Measurements from ENCODE around the gene MED19.
A peak's percentile ranks its signal among the peaks of the same experiment; 100 is the strongest.
"Not testable (repeated sequence)": the region's sequence is repeated elsewhere in the genome, so short reads cannot be mapped to it uniquely, and the experiment has no call there.

Gene MED19

DNA sequence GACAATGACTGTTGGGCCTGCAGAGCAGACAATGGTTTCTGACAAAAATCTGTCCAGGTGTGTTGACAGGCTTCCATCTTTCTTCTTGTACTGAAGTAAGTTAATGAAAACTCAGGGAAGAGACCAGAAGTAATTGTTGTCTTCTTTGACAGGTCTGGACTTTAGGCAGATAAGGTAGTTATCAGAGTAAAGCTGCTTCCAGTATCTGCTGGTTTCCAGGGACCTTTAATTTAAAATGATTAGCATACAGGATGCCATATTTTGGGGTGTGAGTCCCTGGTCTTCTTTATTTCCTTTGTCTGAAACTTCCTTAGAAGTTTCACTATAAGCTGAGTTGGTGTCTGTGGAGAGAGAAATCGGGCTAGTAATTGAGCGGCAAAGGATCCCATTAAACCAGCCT, 1.8 kb upstream of the MED19 start:
- H3K27me3 Mint-ChIP-seq (ENCODE audit: low read depth, poor library complexity), result no peaks in the 10 kb centered on the region
- H3K4me1 Mint-ChIP-seq, result peaks cover 33% of the 10 kb centered on the region
- no peak for DNase-seq
- TF ChIP-seq, protein P1, sequence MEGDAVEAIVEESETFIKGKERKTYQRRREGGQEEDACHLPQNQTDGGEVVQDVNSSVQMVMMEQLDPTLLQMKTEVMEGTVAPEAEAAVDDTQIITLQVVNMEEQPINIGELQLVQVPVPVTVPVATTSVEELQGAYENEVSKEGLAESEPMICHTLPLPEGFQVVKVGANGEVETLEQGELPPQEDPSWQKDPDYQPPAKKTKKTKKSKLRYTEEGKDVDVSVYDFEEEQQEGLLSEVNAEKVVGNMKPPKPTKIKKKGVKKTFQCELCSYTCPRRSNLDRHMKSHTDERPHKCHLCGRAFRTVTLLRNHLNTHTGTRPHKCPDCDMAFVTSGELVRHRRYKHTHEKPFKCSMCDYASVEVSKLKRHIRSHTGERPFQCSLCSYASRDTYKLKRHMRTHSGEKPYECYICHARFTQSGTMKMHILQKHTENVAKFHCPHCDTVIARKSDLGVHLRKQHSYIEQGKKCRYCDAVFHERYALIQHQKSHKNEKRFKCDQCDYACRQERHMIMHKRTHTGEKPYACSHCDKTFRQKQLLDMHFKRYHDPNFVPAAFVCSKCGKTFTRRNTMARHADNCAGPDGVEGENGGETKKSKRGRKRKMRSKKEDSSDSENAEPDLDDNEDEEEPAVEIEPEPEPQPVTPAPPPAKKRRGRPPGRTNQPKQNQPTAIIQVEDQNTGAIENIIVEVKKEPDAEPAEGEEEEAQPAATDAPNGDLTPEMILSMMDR (IDR thresholded peaks at IDR 0.05), result no peak
- peaks cover 29% of the 10 kb centered on the region for H3K9me3 Mint-ChIP-seq
- H3K27ac Mint-ChIP-seq, result no peak overlapping the region
- peak overlapping the region; percentile 100 for H3K4me3 Mint-ChIP-seq
- H3K36me3 Mint-ChIP-seq (ENCODE audit: low read depth), result peaks cover 56% of the 10 kb centered on the region

DNA sequence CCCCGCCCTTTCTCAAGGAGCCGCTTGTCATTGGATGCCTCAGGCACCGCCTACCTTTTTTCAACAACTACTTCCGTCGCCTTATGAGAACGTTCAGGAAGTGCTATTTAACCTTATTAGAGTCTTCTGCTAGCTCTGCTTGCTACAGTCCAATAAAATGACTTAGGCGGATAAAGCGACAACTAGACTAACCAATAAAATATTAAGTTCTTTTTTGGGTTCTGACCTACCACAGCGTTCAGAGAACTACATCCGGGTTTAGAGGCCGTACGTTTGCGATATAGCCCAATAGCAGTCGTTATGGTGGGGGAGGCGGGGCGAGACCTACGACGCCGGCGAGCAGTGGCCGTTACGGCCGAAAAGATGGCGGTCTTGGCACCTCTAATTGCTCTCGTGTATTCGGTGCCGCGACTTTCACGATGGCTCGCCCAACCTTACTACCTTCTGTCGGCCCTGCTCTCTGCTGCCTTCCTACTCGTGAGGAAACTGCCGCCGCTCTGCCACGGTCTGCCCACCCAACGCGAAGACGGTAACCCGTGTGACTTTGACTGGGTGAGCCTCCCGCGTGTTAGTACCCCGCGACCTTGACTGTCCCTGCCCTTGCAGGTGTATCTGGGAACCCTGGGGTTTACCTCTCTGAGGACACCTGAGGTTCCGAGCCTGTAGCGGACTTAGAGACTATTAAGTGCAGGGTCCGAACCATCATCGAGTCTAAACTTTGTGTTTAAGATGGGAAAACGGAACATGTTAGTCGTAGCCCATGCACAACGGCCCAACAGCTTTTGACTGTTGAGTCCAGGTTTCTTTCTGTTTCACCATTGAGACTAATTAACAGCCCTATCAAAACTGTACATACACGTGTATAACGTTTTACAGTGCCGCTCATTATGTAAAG, 488 bp upstream of the MED19 start, which contains the start of gene TMX2:
Gene TMX2, plus strand, starts transcription at position 338 of the 895 bp plus-strand sequence. Its CDS starts 26 bp downstream, at position 364.
- TF ChIP-seq, protein P1 (IDR thresholded peaks at IDR 0.05), result no peak
- Mint-ChIP-seq H3K4me1 (peaks cover 33% of the 10 kb centered on the region), H3K4me3 (peak within 1 kb of the TSS; percentile 100), H3K27me3 (ENCODE audit: low read depth, poor library complexity) (peaks cover 1% of the 10 kb centered on the region), H3K27ac (peak within 1 kb of the TSS; percentile 98), H3K9me3 (peaks cover 21% of the 10 kb centered on the region), H3K36me3 (ENCODE audit: low read depth) (peaks cover 52% of the 10 kb centered on the region)
- DNase-seq, result peak; percentile 91

DNA sequence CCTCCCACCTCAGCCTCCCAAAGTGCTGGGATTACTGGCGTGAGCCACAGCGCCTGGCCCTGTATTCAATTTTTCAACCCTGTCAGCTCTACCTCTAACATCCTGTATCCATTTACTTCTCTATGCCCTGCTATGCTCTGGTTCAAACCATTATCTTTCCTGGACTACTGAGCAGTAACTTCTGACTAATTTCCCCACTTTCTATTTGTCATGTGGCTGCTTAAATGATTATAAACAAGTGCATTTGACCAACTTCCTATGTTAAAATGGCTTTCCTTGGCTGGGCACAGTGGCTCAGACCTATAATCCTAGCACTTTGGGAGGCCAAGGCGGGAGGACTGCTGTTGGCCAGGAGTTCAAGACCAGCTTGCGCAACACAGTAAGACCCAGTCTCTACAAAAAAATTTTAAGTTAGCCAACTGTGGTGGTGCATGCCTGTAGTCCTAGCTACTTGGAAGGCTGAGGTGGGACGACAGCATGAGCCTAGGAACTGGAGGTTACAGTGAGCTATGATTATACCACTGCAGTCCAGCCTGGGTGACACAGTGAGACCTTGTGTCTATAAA, 2.1 kb downstream of the MED19 start:
- DNase-seq, result no peak
- Mint-ChIP-seq H3K9me3 (peaks cover 10% of the 10 kb centered on the region), H3K36me3 (ENCODE audit: low read depth) (peaks cover 40% of the 10 kb centered on the region), H3K27me3 (ENCODE audit: low read depth, poor library complexity) (peaks cover 2% of the 10 kb centered on the region), H3K27ac (peak overlapping the region; percentile 17), H3K4me1 (peaks cover 43% of the 10 kb centered on the region), H3K4me3 (peak overlapping the region; percentile 5)
- TF ChIP-seq, protein P1 (IDR thresholded peaks at IDR 0.05), result no peak

DNA sequence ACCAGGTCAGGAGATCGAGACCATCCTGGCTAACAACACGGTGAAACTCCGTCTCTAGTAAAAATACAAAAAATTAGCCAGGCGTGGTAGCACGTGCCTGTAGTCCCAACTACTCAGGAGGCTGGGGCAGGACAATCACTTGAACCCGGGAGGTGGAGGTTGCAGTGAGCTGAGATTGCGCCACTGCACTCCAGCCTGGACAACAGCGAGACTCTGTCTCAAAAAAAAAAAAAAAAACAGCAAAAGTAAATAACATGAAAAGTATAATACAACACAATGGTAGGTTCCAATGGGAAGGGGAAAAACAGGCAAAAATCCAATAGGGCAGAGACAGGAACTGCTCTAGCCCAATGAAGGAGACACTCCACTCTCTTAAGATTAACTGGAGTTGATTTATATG, 6.6 kb downstream of the MED19 start:
- Mint-ChIP-seq H3K36me3 (ENCODE audit: low read depth) (peaks cover 48% of the 10 kb centered on the region), H3K4me1 (peaks cover 16% of the 10 kb centered on the region), H3K27ac (peak overlapping the region; percentile 96)
- not testable (repeated sequence) for H3K9me3 Mint-ChIP-seq; H3K4me3 Mint-ChIP-seq; H3K27me3 Mint-ChIP-seq (ENCODE audit: low read depth, poor library complexity); DNase-seq

DNA sequence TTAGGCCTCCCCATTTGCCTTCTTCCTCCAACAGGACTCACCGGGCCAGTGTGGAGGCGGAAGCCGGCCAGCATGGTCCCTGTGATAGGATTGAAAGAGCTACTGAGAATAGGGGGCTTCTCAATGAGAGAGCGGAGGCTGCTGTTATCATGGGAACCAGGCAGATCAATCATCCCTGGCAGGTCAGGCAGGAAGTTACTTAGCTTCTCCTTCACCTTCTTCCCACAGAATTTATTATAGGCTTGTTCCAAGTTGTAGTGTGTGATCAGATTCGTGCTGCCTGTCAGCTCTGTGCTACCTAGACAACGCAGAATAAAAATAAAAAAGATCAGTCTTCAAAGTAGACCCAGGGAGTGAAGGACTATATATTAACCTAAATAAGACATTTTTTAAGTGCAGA, 7.1 kb downstream of the MED19 start:
- Mint-ChIP-seq H3K27me3 (ENCODE audit: low read depth, poor library complexity) (peaks cover 2% of the 10 kb centered on the region), H3K4me3 (no peak overlapping the region), H3K27ac (peak overlapping the region; percentile 96), H3K9me3 (no peaks in the 10 kb centered on the region), H3K4me1 (peaks cover 13% of the 10 kb centered on the region), H3K36me3 (ENCODE audit: low read depth) (peaks cover 49% of the 10 kb centered on the region)
- TF ChIP-seq, protein P1 (IDR thresholded peaks at IDR 0.05), result no peak
- no peak for DNase-seq

DNA sequence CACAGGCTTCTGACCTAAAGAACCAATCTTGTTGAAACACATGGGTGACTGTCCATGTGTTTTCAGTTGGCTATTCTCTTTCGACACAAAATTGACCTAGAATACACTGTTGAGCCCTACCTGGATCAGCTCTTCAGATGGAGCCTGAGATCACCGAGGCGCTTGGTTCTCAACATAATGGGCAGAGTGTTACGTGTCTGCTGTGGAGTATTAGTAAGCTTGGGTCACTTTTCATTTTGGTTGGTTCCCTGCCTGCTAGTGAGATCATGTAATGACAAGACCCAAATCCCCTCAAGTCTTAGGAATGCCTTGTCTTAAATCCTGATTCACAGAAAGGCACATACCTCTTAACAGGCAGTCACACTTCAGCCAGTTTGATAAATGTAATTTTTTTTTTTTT, 8.7 kb downstream of the MED19 start:
- no peak for DNase-seq
- H3K9me3 Mint-ChIP-seq, result no peaks in the 10 kb centered on the region
- TF ChIP-seq, protein P1 (IDR thresholded peaks at IDR 0.05), result no peak
- peak overlapping the region; percentile 88 for H3K27ac Mint-ChIP-seq
- peaks cover 2% of the 10 kb centered on the region for H3K27me3 Mint-ChIP-seq (ENCODE audit: low read depth, poor library complexity)
- peaks cover 50% of the 10 kb centered on the region for H3K36me3 Mint-ChIP-seq (ENCODE audit: low read depth)
- H3K4me1 Mint-ChIP-seq, result peaks cover 13% of the 10 kb centered on the region
- H3K4me3 Mint-ChIP-seq, result no peak overlapping the region
